ENCODE data around the gene FHOD3.

The FHOD3 gene

GRCh38 chr18:36608107-36608506 lies 310.6 kb downstream of the FHOD3 start:
- DNase-seq, result no peak

- DNase-seq, result no peak
Observed at GRCh38 chr18:36610258-36610657, 312.7 kb downstream of the FHOD3 start.

GRCh38 chr18:36610661-36611060 lies 313.1 kb downstream of the FHOD3 start:
- no peak for DNase-seq

- DNase-seq, result no peak
Observed at GRCh38 chr18:36613069-36613468, 315.6 kb downstream of the FHOD3 start.

GRCh38 chr18:36613810-36614209 lies 316.3 kb downstream of the FHOD3 start:
- DNase-seq, result no peak

GRCh38 chr18:36620788-36621187 lies 323.3 kb downstream of the FHOD3 start:
- DNase-seq, result no peak

GRCh38 chr18:36622610-36623009 lies 325.1 kb downstream of the FHOD3 start:
- DNase-seq, result no peak

- no peak for DNase-seq
Observed at GRCh38 chr18:36623091-36623490, 325.6 kb downstream of the FHOD3 start.

- DNase-seq, result no peak
Observed at GRCh38 chr18:36623681-36624190, 326.2 kb downstream of the FHOD3 start.

GRCh38 chr18:36624451-36625167 lies 327.1 kb downstream of the FHOD3 start:
- no peak for DNase-seq

- no peak for DNase-seq
Observed at GRCh38 chr18:36625386-36625785, 327.9 kb downstream of the FHOD3 start.

- no peak for DNase-seq
Observed at GRCh38 chr18:36627637-36628036, 330.1 kb downstream of the FHOD3 start.

GRCh38 chr18:36628435-36629137 lies 331.1 kb downstream of the FHOD3 start:
- no peak for DNase-seq

GRCh38 chr18:36629138-36629530 lies 331.6 kb downstream of the FHOD3 start:
- DNase-seq, result no peak

GRCh38 chr18:36629836-36630235 lies 332.3 kb downstream of the FHOD3 start:
- no peak for DNase-seq

GRCh38 chr18:36630917-36631316 lies 333.4 kb downstream of the FHOD3 start:
- DNase-seq, result no peak

GRCh38 chr18:36633961-36634412 lies 336.5 kb downstream of the FHOD3 start:
- DNase-seq, result no peak

- no peak for DNase-seq
Observed at GRCh38 chr18:36634573-36635216, 337.2 kb downstream of the FHOD3 start.

GRCh38 chr18:36635414-36636096 lies 338.0 kb downstream of the FHOD3 start:
- DNase-seq, result no peak

GRCh38 chr18:36636237-36636817 lies 338.8 kb downstream of the FHOD3 start:
- no peak for DNase-seq

GRCh38 chr18:36638224-36638623 lies 340.7 kb downstream of the FHOD3 start:
- DNase-seq, result no peak

GRCh38 chr18:36640021-36640952 lies 342.8 kb downstream of the FHOD3 start:
- DNase-seq, result no peak

Data from NCI-H524 treated with DMSO at 0.1 percent for 48 hours (cell line).